HEK293T (cell line): ENCODE measurements around the gene MOV10L1.

Experiments used
- ARNT ChIP-seq: fragments of 450-650 bp; IDR thresholded peaks from 2 replicates; pipeline ENCODE4 v1.6.1; 2017; ENCODE audit warnings: mild to moderate bottlenecking
- ELF4 ChIP-seq: fragments of 450-650 bp; IDR thresholded peaks from 2 replicates; pipeline ENCODE4 v1.6.1; 2017; ENCODE audit warnings: antibody characterized with exemption
- FOXA1 ChIP-seq: fragments of 450-650 bp; IDR thresholded peaks from 2 replicates; pipeline ENCODE4 v1.6.1; 2016; ENCODE audit warnings: mild to moderate bottlenecking
- FOXM1 ChIP-seq: fragments of 450-650 bp; IDR thresholded peaks from 2 replicates; pipeline ENCODE4 v1.6.1; 2017; ENCODE audit warnings: mild to moderate bottlenecking, borderline replicate concordance
- HDGF ChIP-seq: fragments of 450-650 bp; IDR thresholded peaks from 2 replicates; pipeline ENCODE4 v1.6.1; 2017; ENCODE audit warnings: antibody characterized with exemption, borderline replicate concordance
- NFRKB ChIP-seq: fragments of 450-650 bp; IDR thresholded peaks from 2 replicates; pipeline ENCODE4 v1.6.1; 2016; ENCODE audit warnings: mild to moderate bottlenecking, moderate library complexity
- PKNOX1 ChIP-seq: fragments of 450-650 bp; IDR thresholded peaks from 2 replicates; pipeline ENCODE4 v1.6.1; 2016
- SUZ12 ChIP-seq: fragments of 450-650 bp; IDR thresholded peaks from 2 replicates; pipeline ENCODE4 v1.6.1; 2016; ENCODE audit warnings: mild to moderate bottlenecking
- TARDBP ChIP-seq: fragments of 450-650 bp; IDR thresholded peaks from 2 replicates; pipeline ENCODE4 v1.6.1; 2016

GRCh38 chr22:50060441-50061140, 29.2 kb upstream of the MOV10L1 start:
- no peak for TF ChIP-seq PKNOX1
- TF ChIP-seq FOXA1 = no peak
- no peak for TF ChIP-seq FOXM1
- no peak for TF ChIP-seq SUZ12
- no peak for TF ChIP-seq HDGF
- no peak for TF ChIP-seq NFRKB
- no peak for TF ChIP-seq TARDBP
- TF ChIP-seq ELF4 = no peak
- TF ChIP-seq ARNT = no peak
